IPS-18c (cell line): Measurements from ENCODE around the gene BAIAP3.
A peak's percentile ranks its signal among the peaks of the same experiment; 100 is the strongest.
"Not testable (repeated sequence)": the region's sequence is repeated elsewhere in the genome, so short reads cannot be mapped to it uniquely, and the experiment has no call there.

ENCODE experiments used
- H3K4me3 ChIP-seq: 2 replicates; pipeline ENCODE4 v1.7.0; 2013; ENCODE audit warnings: low read depth, mild to moderate bottlenecking, low read length, moderate library complexity; ENCODE audit not compliant: insufficient read depth
- H3K9me3 ChIP-seq: one replicate; pipeline ENCODE4 v1.6.1; 2013; ENCODE audit warnings: mild to moderate bottlenecking, low read length, moderate library complexity; ENCODE audit not compliant: control insufficient read depth, insufficient read depth

The BAIAP3 gene, protein sequence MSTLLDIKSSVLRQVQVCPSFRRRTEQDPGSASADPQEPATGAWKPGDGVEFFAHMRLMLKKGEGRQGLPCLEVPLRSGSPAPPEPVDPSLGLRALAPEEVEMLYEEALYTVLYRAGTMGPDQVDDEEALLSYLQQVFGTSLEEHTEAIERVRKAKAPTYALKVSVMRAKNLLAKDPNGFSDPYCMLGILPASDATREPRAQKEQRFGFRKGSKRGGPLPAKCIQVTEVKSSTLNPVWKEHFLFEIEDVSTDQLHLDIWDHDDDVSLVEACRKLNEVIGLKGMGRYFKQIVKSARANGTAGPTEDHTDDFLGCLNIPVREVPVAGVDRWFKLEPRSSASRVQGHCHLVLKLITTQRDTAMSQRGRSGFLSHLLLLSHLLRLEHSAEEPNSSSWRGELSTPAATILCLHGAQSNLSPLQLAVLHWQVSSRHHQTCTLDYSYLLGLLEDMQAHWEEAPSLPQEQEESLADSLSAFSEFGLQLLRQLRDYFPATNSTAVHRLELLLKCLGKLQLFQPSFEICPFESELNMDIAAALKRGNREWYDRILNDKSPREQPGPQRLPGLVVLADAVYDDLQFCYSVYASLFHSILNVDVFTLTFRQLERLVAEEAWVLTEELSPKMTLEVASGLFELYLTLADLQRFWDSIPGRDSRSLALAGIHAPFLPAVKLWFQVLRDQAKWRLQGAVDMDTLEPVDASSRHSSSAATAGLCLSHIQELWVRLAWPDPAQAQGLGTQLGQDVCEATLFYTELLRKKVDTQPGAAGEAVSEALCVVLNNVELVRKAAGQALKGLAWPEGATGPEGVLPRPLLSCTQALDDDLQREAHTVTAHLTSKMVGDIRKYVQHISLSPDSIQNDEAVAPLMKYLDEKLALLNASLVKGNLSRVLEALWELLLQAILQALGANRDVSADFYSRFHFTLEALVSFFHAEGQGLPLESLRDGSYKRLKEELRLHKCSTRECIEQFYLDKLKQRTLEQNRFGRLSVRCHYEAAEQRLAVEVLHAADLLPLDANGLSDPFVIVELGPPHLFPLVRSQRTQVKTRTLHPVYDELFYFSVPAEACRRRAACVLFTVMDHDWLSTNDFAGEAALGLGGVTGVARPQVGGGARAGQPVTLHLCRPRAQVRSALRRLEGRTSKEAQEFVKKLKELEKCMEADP

DNA sequence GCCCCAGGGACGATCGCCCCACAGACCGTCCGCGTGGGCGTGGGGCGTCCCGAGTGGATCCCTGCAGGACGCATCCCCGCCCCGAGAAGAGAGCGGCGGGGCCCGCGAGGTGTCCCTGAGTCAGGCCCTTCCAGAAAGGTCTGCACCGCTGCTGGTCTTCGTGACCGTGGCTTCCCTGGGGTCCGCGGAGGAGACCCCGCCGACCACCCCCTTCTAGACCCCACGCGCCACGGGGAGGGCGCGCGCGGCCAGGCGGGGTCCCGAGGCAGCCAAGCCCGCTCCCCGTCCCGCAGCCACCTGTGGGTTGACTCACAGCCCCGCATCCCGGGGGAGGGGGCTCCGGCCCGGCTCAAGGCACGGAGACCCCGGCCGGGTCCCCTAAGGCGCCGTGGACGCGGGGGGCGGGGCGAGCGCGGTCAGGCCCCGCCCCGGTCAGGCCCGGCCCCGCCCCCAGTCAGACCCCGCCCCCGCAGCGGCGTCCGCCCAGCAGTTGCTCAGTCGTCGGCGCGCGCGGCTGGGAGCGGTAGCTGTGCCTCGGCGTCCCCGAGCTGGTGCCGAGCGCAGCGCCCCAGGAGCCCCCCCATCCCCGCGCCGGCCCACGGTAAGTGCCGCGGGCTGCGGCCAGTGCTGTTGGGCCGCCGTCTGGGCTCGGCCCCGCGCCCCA lies at the start of gene BAIAP3:
Gene BAIAP3 (plus strand): TSS at position 497 of the 664 bp plus-strand sequence. CDS start 4,905 bp downstream, outside the sequence.
- H3K9me3 ChIP-seq: peaks cover 2% of the 10 kb centered on the region
- peak within 1 kb of the TSS; percentile 50 for H3K4me3 ChIP-seq

- H3K4me3 ChIP-seq: no peak overlapping the region
- H3K9me3 ChIP-seq: no peaks in the 10 kb centered on the region
Observed at GRCh38 chr16:1283996-1284616, 49.3 kb upstream of the BAIAP3 start.

- no peaks in the 10 kb centered on the region for H3K9me3 ChIP-seq
- no peak overlapping the region for H3K4me3 ChIP-seq
Observed at GRCh38 chr16:1285669-1286512, 47.6 kb upstream of the BAIAP3 start.

- H3K9me3 ChIP-seq: no peaks in the 10 kb centered on the region
Observed at GRCh38 chr16:1286513-1287094, 46.8 kb upstream of the BAIAP3 start.

DNA sequence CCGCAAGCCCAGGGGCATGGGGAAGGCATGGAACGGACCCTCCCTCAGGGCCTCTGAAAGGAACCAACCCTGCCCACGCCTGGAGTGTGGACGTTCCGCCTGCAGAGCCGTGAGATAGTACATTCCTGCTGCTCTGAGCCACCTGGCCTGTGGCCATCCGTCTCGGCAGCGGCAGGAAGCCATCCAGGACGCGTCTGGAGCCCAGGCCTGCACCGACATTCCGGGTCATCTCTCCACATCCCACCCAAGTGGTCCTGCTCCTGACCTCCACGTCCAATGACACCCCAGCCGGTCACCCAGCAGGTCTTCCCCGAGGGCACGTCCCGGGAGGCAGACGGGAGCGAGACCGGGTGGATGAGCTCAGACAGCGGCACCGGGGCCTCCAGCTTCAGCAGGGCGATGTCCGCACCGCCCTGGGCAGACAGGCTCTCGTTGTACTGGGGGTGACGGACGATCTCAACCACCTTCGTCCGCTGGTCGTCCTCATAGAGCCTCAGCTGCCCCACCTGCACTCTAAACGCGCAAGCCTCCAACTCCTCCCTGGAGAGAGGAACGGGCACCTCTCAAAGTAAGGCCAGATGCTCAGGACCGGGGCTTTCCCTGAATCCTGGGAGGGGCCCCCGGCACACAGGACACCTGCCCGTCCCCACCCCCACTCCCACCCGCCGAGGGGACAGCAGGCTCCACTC lies 45.3 kb upstream of the BAIAP3 start:
- no peak overlapping the region for H3K4me3 ChIP-seq
- H3K9me3 ChIP-seq: no peaks in the 10 kb centered on the region

More at GRCh38 chr16:1286513-1287094, 46.8 kb upstream of the BAIAP3 start:
- no peak overlapping the region for H3K4me3 ChIP-seq

DNA sequence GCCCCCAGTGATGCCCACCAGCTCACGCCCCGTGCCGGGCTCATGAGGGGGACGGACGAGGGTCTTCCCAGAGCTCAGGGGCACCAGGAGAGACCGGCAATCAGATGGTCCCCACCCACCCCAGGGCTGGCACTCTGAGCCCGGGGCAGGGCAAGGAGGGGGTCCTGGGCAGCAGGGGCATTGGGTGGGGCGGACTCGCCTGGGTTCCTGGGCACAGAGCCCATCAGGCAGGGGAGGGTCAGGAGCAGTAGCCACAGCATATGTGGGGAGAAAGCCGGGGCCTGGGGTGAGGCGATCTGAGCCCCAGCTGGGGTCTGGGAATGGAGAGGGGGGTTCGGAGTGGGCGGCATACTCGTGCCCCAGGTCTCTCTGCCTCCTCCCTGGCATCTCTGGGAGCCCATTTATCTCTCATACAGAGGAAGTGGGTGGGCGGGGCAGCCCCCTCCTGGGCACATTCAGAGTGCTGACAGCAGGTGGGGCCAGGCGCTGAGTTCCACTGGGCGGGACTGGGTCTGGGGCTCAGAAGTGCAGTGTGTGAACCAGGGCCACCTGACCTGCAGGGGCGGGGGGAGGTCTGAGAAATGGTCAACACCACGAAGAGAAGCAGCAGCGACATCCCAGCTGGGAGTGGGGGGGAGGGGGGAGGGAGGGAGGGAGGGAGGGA lies 44.5 kb upstream of the BAIAP3 start:
- H3K4me3 ChIP-seq: no peak overlapping the region; the same call in 1 of the 2 replicates
- no peaks in the 10 kb centered on the region for H3K9me3 ChIP-seq

DNA sequence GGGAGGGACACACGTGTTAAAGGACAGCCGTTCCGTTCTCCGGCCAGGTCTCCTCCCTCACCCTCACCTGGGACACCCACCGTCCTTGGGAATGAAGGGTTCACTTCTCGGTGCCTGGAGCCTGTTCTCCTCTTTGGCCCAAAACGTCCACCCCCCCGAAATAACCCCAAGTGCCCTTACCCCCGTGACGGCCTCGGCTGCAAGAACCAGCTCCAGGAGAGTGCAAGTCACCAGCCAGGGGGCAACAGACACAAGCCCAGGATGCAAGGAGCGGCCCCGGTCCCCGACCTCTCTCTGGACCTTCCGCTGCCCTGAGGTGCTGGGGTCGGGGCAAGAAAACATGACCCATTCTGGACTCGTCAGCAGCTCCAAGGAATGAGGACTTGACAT lies 44.0 kb upstream of the BAIAP3 start:
- no peaks in the 10 kb centered on the region for H3K9me3 ChIP-seq
- peak overlapping the region; percentile 31; the same call in 1 of the 2 replicates for H3K4me3 ChIP-seq

- Histone ChIP-seq H3K9me3 (no peaks in the 10 kb centered on the region), H3K4me3 (no peak overlapping the region)
Observed at GRCh38 chr16:1290063-1290501, 43.4 kb upstream of the BAIAP3 start.

GRCh38 chr16:1290860-1291575 lies 42.4 kb upstream of the BAIAP3 start:
- Histone ChIP-seq H3K9me3 (no peaks in the 10 kb centered on the region), H3K4me3 (no peak overlapping the region)

GRCh38 chr16:1291576-1291974 lies 41.9 kb upstream of the BAIAP3 start:
- H3K9me3 ChIP-seq: no peaks in the 10 kb centered on the region
- H3K4me3 ChIP-seq: no peak overlapping the region

GRCh38 chr16:1292208-1292607 lies 41.2 kb upstream of the BAIAP3 start:
- not testable (repeated sequence) for H3K4me3 ChIP-seq

GRCh38 chr16:1292808-1293207 lies 40.6 kb upstream of the BAIAP3 start:
- not testable (repeated sequence) for H3K9me3 ChIP-seq, H3K4me3 ChIP-seq

More at GRCh38 chr16:1292208-1292607, 41.2 kb upstream of the BAIAP3 start:
- not testable (repeated sequence) for H3K9me3 ChIP-seq

GRCh38 chr16:1293921-1294656 lies 39.4 kb upstream of the BAIAP3 start:
- Histone ChIP-seq H3K9me3 (no peaks in the 10 kb centered on the region), H3K4me3 (no peak overlapping the region)
